OCI-LY1 (cell line): ENCODE results near the gene PIP4K2C.

ENCODE experiments used
- EZH2 ChIP-seq: fragments of 200-600 bp; sonication (generic), shearing (Covaris generic); IDR thresholded peaks from 2 replicates; pipeline ENCODE4 v1.8.0; 2017; ENCODE audit warnings: borderline replicate concordance, mixed run types, mild to moderate bottlenecking, antibody characterized with exemption, low read length, moderate library complexity, mixed read lengths
- TF ChIP-seq, protein P1 (sequence below): fragments of 200-600 bp; sonication (generic), shearing (Covaris generic); IDR thresholded peaks from 2 replicates; pipeline ENCODE4 v1.5.1; 2017; ENCODE audit warnings: mild to moderate bottlenecking, antibody characterized with exemption, low read length, moderate library complexity, mixed read lengths

DNA sequence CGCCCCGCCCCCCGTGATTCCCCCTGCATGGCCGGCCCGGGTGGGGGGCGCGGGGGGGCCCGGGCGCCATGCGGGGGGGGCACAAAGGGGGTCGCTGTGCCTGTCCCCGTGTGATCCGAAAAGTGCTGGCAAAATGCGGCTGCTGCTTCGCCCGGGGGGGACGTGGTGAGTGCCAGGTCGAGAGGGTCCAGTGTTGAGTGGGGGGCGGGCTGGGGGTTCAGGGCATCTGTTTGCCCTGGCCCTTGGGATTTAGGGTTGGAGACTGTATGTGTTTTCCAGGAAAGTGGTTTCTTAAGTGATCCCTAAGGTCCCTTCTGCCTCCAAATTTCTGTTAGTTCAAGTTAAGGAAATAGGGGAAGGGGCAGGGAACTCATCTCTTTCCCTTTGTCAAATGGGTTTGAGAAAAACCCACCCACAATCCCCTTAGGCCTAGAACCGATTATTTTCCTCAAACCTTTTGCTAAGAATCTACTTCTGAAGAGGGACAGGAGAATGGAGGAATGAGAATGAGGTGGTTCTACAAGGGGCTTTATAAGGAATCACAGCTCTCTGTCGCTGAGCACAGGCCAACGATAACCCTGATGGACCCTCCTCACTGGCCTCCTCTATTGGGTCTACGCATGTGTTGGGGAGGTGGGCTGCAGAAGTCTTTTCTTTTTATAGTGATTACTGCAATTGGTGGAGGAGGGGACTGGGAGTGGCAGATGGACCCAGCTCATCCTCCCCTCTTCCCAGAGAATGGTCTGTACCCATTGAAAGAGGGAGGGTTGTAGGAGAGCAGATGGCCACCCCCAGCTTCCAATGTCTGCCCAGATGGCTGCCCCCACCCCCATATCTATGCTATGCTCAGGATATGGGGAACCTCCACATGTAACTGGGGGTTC is 21.1 kb downstream of the PIP4K2C start:
- TF ChIP-seq, protein P1, sequence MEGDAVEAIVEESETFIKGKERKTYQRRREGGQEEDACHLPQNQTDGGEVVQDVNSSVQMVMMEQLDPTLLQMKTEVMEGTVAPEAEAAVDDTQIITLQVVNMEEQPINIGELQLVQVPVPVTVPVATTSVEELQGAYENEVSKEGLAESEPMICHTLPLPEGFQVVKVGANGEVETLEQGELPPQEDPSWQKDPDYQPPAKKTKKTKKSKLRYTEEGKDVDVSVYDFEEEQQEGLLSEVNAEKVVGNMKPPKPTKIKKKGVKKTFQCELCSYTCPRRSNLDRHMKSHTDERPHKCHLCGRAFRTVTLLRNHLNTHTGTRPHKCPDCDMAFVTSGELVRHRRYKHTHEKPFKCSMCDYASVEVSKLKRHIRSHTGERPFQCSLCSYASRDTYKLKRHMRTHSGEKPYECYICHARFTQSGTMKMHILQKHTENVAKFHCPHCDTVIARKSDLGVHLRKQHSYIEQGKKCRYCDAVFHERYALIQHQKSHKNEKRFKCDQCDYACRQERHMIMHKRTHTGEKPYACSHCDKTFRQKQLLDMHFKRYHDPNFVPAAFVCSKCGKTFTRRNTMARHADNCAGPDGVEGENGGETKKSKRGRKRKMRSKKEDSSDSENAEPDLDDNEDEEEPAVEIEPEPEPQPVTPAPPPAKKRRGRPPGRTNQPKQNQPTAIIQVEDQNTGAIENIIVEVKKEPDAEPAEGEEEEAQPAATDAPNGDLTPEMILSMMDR, result no peak
- no peak for TF ChIP-seq EZH2
